ENCODE data around the gene MMRN2. TPM values are rescaled to one million over a fixed set of nuclear protein-coding genes. Genes with fewer than 3 reads are reported as not detected.
"Not testable (repeated sequence)": the region's sequence is repeated elsewhere in the genome, so short reads cannot be mapped to it uniquely, and the experiment has no call there.

The MMRN2 gene
- total RNA-seq, 1 donor from 2014 or later, result 6.5 TPM

GRCh38 chr10:86941426-86941825 is 16.0 kb downstream of the MMRN2 start:
- Mint-ChIP-seq H3K36me3 (peaks cover 3% of the 10 kb centered on the region), H3K9me3 (no peaks in the 10 kb centered on the region), H3K4me1 (peaks cover 20% of the 10 kb centered on the region), H3K27ac (no peak overlapping the region), H3K4me3 (no peak overlapping the region), H3K27me3 (ENCODE audit: low read depth) (no peaks in the 10 kb centered on the region)
- TF ChIP-seq CTCF (IDR thresholded peaks at IDR 0.05; ENCODE audit: unreplicated experiment), result no peak
- DNase-seq (ENCODE audit: low spot score in 2 of 2, unreplicated experiment in 2 of 2), result no peak

GRCh38 chr10:86940677-86941076 is 16.7 kb downstream of the MMRN2 start:
- Mint-ChIP-seq H3K4me1 (peaks cover 16% of the 10 kb centered on the region), H3K9me3 (no peaks in the 10 kb centered on the region), H3K27ac (no peak overlapping the region), H3K36me3 (peaks cover 6% of the 10 kb centered on the region), H3K4me3 (no peak overlapping the region), H3K27me3 (ENCODE audit: low read depth) (no peaks in the 10 kb centered on the region)
- DNase-seq (ENCODE audit: low spot score in 2 of 2, unreplicated experiment in 2 of 2), result no peak
- TF ChIP-seq CTCF (IDR thresholded peaks at IDR 0.05; ENCODE audit: unreplicated experiment), result no peak

GRCh38 chr10:86940076-86940475 is 17.3 kb downstream of the MMRN2 start:
- DNase-seq (ENCODE audit: low spot score in 2 of 2, unreplicated experiment in 2 of 2); H3K36me3 Mint-ChIP-seq; H3K27ac Mint-ChIP-seq: not testable (repeated sequence)

GRCh38 chr10:86938260-86938659 is 19.2 kb downstream of the MMRN2 start:
- Mint-ChIP-seq H3K9me3 (no peaks in the 10 kb centered on the region), H3K4me3 (no peak overlapping the region), H3K27me3 (ENCODE audit: low read depth) (no peaks in the 10 kb centered on the region), H3K27ac (peak overlapping the region; percentile 47), H3K4me1 (no peaks in the 10 kb centered on the region), H3K36me3 (peaks cover 3% of the 10 kb centered on the region)
- TF ChIP-seq CTCF (IDR thresholded peaks at IDR 0.05; ENCODE audit: unreplicated experiment), result no peak
- DNase-seq (ENCODE audit: low spot score in 2 of 2, unreplicated experiment in 2 of 2), result no peak

More at GRCh38 chr10:86940076-86940475, 17.3 kb downstream of the MMRN2 start:
- H3K9me3 Mint-ChIP-seq; H3K4me3 Mint-ChIP-seq; H3K27me3 Mint-ChIP-seq (ENCODE audit: low read depth): not testable (repeated sequence)
- peaks cover 12% of the 10 kb centered on the region for H3K4me1 Mint-ChIP-seq

- no peak overlapping the region for H3K27ac Mint-ChIP-seq
- H3K4me1 Mint-ChIP-seq, result no peaks in the 10 kb centered on the region
- H3K9me3 Mint-ChIP-seq, result no peaks in the 10 kb centered on the region
- H3K4me3 Mint-ChIP-seq, result peak overlapping the region; percentile 11
- H3K27me3 Mint-ChIP-seq (ENCODE audit: low read depth), result no peaks in the 10 kb centered on the region
- TF ChIP-seq CTCF (IDR thresholded peaks at IDR 0.05; ENCODE audit: unreplicated experiment), result no peak
- DNase-seq (ENCODE audit: low spot score in 2 of 2, unreplicated experiment in 2 of 2), result no peak
- H3K36me3 Mint-ChIP-seq, result peaks cover 3% of the 10 kb centered on the region
Observed at GRCh38 chr10:86937502-86938154, 19.8 kb downstream of the MMRN2 start.

GRCh38 chr10:86936661-86937501 is 20.5 kb downstream of the MMRN2 start:
- Mint-ChIP-seq H3K9me3 (no peaks in the 10 kb centered on the region), H3K4me3 (no peak overlapping the region), H3K36me3 (peaks cover 4% of the 10 kb centered on the region), H3K27me3 (ENCODE audit: low read depth) (no peaks in the 10 kb centered on the region), H3K27ac (no peak overlapping the region), H3K4me1 (no peaks in the 10 kb centered on the region)
- no peak for TF ChIP-seq CTCF (IDR thresholded peaks at IDR 0.05; ENCODE audit: unreplicated experiment)
- no peak for DNase-seq (ENCODE audit: low spot score in 2 of 2, unreplicated experiment in 2 of 2)

GRCh38 chr10:86934162-86934711 is 23.2 kb downstream of the MMRN2 start:
- not testable (repeated sequence) for H3K27me3 Mint-ChIP-seq (ENCODE audit: low read depth); H3K9me3 Mint-ChIP-seq; H3K4me1 Mint-ChIP-seq; H3K4me3 Mint-ChIP-seq; DNase-seq (ENCODE audit: low spot score in 2 of 2, unreplicated experiment in 2 of 2); H3K27ac Mint-ChIP-seq
- H3K36me3 Mint-ChIP-seq, result peaks cover 16% of the 10 kb centered on the region
